Measurements from ENCODE around the gene ZNF888. TPM values are rescaled to one million over a fixed set of nuclear protein-coding genes. Genes with fewer than 3 reads are reported as not detected.
A peak's percentile ranks its signal among the peaks of the same experiment; 100 is the strongest.
"Not testable (repeated sequence)": the region's sequence is repeated elsewhere in the genome, so short reads cannot be mapped to it uniquely, and the experiment has no call there.

ZNF888 gene
- total RNA-seq, 4 donors from 2014 or later, result 1.3 to 6.6 (median 5.3) TPM

DNA sequence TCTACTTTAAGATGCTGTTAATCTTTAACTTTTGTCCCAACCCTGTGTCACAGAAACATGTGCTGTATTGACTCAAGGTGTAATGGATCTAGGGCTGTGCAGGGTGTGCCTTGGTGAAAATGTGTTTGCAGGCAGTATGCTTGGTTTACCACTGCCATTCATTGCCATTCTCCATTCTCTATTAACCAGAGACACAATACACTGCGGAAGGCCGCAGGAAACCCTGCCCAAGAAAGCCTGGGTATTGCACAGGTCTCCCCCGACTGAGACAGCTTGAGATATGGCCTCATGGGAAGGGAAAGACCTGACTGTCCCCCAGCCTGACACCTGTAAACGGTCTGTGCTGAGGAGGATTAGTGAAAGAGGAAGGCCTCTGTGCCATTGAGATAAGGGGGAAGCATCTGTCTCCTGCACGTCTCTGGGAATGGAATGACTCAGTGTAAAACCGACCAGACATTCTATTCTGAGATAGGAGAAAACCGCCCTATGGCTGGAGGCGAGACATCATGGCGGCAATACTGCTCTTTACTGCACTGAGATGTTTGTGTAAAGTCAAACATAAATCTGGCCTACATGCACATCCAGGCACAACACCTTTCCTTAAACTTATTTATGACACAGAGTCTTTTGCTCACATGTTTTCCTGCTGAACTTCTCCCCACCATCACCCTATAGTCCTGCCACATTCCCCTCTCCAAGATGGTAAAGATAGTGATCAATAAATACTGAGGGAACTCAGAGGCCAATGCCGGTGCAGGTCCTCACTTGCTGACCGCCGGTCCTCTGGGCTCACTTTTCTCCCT lies 13.1 kb upstream of the ZNF888 start:
- Histone ChIP-seq H3K27me3 (no peaks in the 10 kb centered on the region), H3K4me1 (peaks cover 0 to 2% (median 0%) of the 10 kb centered on the region in 4 donors), H3K36me3 (no peaks in the 10 kb centered on the region), H3K4me3 (no peak overlapping the region), H3K27ac (peak overlapping the region in 1 of 4 donors; percentile 35), H3K9me3 (peaks cover 0 to 8% (median 0%) of the 10 kb centered on the region in 4 donors)
- TF ChIP-seq POLR2A (IDR thresholded peaks at IDR 0.05), result no peak
- TF ChIP-seq, protein P1, sequence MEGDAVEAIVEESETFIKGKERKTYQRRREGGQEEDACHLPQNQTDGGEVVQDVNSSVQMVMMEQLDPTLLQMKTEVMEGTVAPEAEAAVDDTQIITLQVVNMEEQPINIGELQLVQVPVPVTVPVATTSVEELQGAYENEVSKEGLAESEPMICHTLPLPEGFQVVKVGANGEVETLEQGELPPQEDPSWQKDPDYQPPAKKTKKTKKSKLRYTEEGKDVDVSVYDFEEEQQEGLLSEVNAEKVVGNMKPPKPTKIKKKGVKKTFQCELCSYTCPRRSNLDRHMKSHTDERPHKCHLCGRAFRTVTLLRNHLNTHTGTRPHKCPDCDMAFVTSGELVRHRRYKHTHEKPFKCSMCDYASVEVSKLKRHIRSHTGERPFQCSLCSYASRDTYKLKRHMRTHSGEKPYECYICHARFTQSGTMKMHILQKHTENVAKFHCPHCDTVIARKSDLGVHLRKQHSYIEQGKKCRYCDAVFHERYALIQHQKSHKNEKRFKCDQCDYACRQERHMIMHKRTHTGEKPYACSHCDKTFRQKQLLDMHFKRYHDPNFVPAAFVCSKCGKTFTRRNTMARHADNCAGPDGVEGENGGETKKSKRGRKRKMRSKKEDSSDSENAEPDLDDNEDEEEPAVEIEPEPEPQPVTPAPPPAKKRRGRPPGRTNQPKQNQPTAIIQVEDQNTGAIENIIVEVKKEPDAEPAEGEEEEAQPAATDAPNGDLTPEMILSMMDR (IDR thresholded peaks at IDR 0.05), result no peak
- DNase-seq, result no peak

DNA sequence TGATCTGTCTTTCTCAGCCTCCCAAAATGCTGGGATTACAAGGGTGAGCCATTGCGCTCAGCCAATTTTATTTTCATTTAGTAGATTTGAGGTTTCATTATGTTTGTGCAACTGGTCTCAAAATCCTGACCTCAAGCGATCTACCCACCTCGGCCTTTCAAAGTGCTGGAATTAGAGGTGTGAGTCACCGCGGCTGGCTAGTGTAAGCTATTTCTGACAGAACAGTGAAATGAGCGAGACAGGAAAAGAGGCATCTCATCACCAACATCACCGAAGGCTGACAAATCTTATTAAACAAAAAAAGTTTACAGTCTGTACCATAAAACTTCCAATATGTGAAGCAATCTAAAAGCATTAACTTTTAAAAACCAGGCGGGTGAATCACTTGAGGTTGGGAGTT lies 12.2 kb upstream of the ZNF888 start:
- H3K4me3 ChIP-seq, result no peak overlapping the region
- no peaks in the 10 kb centered on the region for H3K4me1 ChIP-seq
- H3K36me3 ChIP-seq, result no peaks in the 10 kb centered on the region
- DNase-seq, result no peak
- TF ChIP-seq, protein P1 (IDR thresholded peaks at IDR 0.05), result no peak
- H3K9me3 ChIP-seq, result peaks cover 0 to 8% (median 0%) of the 10 kb centered on the region in 4 donors
- no peaks in the 10 kb centered on the region for H3K27me3 ChIP-seq
- H3K27ac ChIP-seq, result no peak overlapping the region

DNA sequence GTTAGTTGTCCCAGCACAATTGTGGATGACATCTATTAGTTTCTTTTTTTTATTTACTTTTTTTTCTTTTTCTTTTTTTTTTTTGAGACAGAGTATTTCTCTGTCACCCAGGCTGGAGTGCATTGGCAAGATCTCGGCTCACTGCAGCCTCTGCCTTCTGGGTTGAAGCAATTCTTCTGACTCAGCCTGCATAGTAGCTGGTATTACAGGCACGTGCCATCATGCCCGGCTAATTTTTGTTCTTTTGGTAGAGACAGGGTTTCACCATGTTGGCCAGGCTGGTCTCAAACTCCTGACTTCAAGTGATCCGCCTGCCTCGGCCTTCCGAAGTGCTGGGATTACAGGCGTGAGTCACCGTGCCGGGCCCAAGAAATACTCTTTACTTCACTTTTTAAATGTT lies 1.4 kb upstream of the ZNF888 start:
- DNase-seq, H3K27ac ChIP-seq, H3K4me1 ChIP-seq, H3K9me3 ChIP-seq, H3K27me3 ChIP-seq, H3K4me3 ChIP-seq: not testable (repeated sequence)
- H3K36me3 ChIP-seq, result peaks cover 0 to 17% (median 0%) of the 10 kb centered on the region in 3 donors

DNA sequence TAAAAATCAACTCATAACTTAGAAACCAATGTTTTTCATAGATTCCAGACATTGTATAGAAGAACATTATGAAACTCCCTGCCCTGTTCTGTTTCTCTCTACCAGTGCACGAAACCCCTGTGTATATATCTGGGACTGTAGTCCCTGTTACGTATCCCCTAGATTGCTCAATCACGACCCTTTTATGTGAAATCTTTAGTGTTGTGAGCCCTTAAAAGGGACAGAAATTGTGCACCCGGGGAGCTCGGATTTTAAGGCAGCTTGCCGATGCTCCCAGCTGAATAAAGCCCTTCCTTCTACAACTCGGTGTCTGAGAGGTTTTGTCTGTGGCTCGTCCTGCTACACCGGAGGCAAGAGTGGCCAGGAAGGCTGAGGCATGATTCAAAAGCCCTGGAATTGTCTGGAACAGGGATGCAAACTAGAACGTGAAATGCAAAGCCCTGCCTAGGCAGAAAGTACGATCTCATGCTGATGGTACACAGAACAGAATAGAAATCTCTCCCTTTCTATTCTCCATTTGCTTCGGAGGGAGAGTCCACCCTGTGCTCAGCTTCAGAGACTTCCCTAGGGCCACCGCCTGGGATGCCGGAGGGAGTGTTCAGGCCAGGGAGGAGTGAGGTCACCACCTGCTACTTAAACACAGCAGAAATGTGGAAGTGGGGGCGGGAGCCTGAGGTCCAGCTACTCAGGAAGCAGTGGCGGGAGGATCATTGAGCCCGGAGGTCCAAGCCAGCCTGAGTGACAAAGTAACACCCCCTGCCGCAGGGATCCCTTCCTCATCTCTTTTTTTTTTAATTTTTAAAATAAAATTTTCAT lies 758 bp upstream of the ZNF888 start:
- peak overlapping the region; percentile 71 to 94 (median 88) for H3K27ac ChIP-seq
- peaks cover 0 to 15% (median 0%) of the 10 kb centered on the region in 3 donors for H3K36me3 ChIP-seq
- peaks cover 0 to 4% (median 0%) of the 10 kb centered on the region in 4 donors for H3K9me3 ChIP-seq
- H3K4me1 ChIP-seq, result no peaks in the 10 kb centered on the region
- peak in 1 of 3 donors; percentile 56 for DNase-seq
- no peak for TF ChIP-seq POLR2A (IDR thresholded peaks at IDR 0.05)
- TF ChIP-seq, protein P1 (IDR thresholded peaks at IDR 0.05), result no peak
- peak overlapping the region; percentile 55 to 73 (median 66) for H3K4me3 ChIP-seq
- H3K27me3 ChIP-seq, result no peaks in the 10 kb centered on the region

GRCh38 chr19:52917531-52917930 lies 5.7 kb downstream of the ZNF888 start:
- no peak for DNase-seq
- TF ChIP-seq, protein P1 (IDR thresholded peaks at IDR 0.05), result no peak
- no peak for TF ChIP-seq POLR2A (IDR thresholded peaks at IDR 0.05)
- Histone ChIP-seq H3K4me1 (no peaks in the 10 kb centered on the region), H3K27me3 (no peaks in the 10 kb centered on the region), H3K36me3 (peaks cover 0 to 52% (median 6%) of the 10 kb centered on the region in 3 donors), H3K9me3 (peaks cover 0 to 3% (median 0%) of the 10 kb centered on the region in 4 donors), H3K27ac (no peak overlapping the region), H3K4me3 (no peak overlapping the region)

GRCh38 chr19:52910648-52911047 lies 12.6 kb downstream of the ZNF888 start:
- no peak for TF ChIP-seq POLR2A (IDR thresholded peaks at IDR 0.05)
- TF ChIP-seq, protein P1 (IDR thresholded peaks at IDR 0.05), result no peak
- Histone ChIP-seq H3K9me3 (peaks cover 0 to 17% (median 0%) of the 10 kb centered on the region in 4 donors), H3K27me3 (no peaks in the 10 kb centered on the region), H3K4me1 (no peaks in the 10 kb centered on the region), H3K27ac (no peak overlapping the region), H3K4me3 (no peak overlapping the region), H3K36me3 (peaks cover 0 to 70% (median 10%) of the 10 kb centered on the region in 3 donors)
- no peak for DNase-seq

GRCh38 chr19:52904052-52904780 lies 19.0 kb downstream of the ZNF888 start:
- not testable (repeated sequence) for H3K4me1 ChIP-seq, DNase-seq, H3K27me3 ChIP-seq, H3K4me3 ChIP-seq, H3K27ac ChIP-seq
- peaks cover 0 to 16% (median 0%) of the 10 kb centered on the region in 4 donors for H3K9me3 ChIP-seq
- peaks cover 0 to 27% (median 4%) of the 10 kb centered on the region in 3 donors for H3K36me3 ChIP-seq
